GM12878 (cell line): ENCODE measurements around the gene UNCX. TPM values are rescaled to one million over a fixed set of nuclear protein-coding genes. Genes with fewer than 3 reads are reported as not detected.
"Not testable (repeated sequence)": the region's sequence is repeated elsewhere in the genome, so short reads cannot be mapped to it uniquely, and the experiment has no call there.

ENCODE experiments used
- ATAC-seq: fragments of 200-7000 bp; cut with Tn5 transposase; 3 replicates; pipeline ENCODE4 v1.9.1; 2020; ENCODE audit warnings: mild to moderate bottlenecking, moderate library complexity
- BruUV-seq: library from RNA; stranded (reverse); fragments of 400-500 nt; replicated peaks from 2 replicates; lab custom pipeline; 2021; lab: Mats Ljungman, UMichigan
- CTCF ChIA-PET: fragments of 300-600 bp; sonication (Branson Sonifier 250); formaldehyde crosslinking; extraction: SDS; loops from one replicate; lab custom pipeline; 2021; ENCODE audit warnings: inconsistent platforms; lab: Yijun Ruan, JAX
- POLR2A ChIA-PET: fragments of 350-600 bp; formaldehyde crosslinking; extraction: SDS; loops from one replicate; lab custom pipeline; 2021; ENCODE audit warnings: inconsistent platforms; lab: Charles Lee
- RAD21 ChIA-PET: fragments of 300-600 bp; sonication (Branson Sonifier 250); formaldehyde crosslinking; loops from one replicate; lab custom pipeline; 2023; ENCODE audit warnings: antibody characterized with exemption; ENCODE audit not compliant: unreplicated experiment; lab: Charles Lee
- SMC1A ChIA-PET: fragments of 300-600 bp; sonication (Branson Sonifier 250); formaldehyde crosslinking; loops from one replicate; lab custom pipeline; 2023; ENCODE audit not compliant: unreplicated experiment, uncharacterized antibody; lab: Charles Lee
- DNase-seq: peaks from one replicate; pipeline ENCODE4 v3.0.0-alpha.2; 2011; ENCODE audit warnings: low read depth, low spot score
- FAIRE-seq: peaks from 3 replicates; lab custom pipeline; 2011; peaks lifted over from hg19 to GRCh38; lab: Jason Lieb, UNC
- H2AFZ ChIP-seq: 2 replicates; pipeline ENCODE4 v1.6.0; 2011; ENCODE audit warnings: low read depth, low read length, control low read depth; ENCODE audit not compliant: control insufficient read depth
- H3K27ac ChIP-seq: 2 replicates; pipeline ENCODE4 v1.5.1; 2011; ENCODE audit warnings: control low read depth; ENCODE audit not compliant: control insufficient read depth, insufficient read depth
- H3K27me3 ChIP-seq, 2 experiments: replicated peaks in 1 of 2; 2 replicates each; pipeline versions ENCODE4 v1.6.0 to v1.6.1; 2011; ENCODE audit warnings: low read length in 1 of 2; ENCODE audit not compliant: control insufficient read depth in 2 of 2, insufficient read depth in 2 of 2
- H3K36me3 ChIP-seq, 2 experiments: 2 replicates each; pipeline ENCODE4 v1.5.1; 2011; ENCODE audit warnings: low read length in 1 of 2; ENCODE audit not compliant: control insufficient read depth in 2 of 2, insufficient read depth in 2 of 2
- H3K4me1 ChIP-seq: 2 replicates; pipeline ENCODE4 v1.6.1; 2011; ENCODE audit warnings: mild to moderate bottlenecking, low read length, moderate library complexity, mixed read lengths; ENCODE audit not compliant: control insufficient read depth, insufficient read depth
- H3K4me2 ChIP-seq: 2 replicates; pipeline ENCODE4 v1.6.0; 2011; ENCODE audit warnings: control low read depth; ENCODE audit not compliant: control insufficient read depth, insufficient read depth
- H3K4me3 ChIP-seq: fragments of 200-600 bp; sonication (generic); 2 replicates; pipeline ENCODE4 v1.5.1; 2016
- H3K79me2 ChIP-seq: 2 replicates; pipeline ENCODE4 v1.6.0; 2011; ENCODE audit warnings: low read length; ENCODE audit not compliant: control insufficient read depth, insufficient read depth
- H3K9ac ChIP-seq: 2 replicates; pipeline ENCODE4 v1.8.0; 2011; ENCODE audit warnings: low read length, control low read depth, mixed read lengths; ENCODE audit not compliant: control insufficient read depth, insufficient read depth
- H3K9me3 ChIP-seq: replicated peaks from 3 replicates; pipeline ENCODE4 v1.5.1; 2011; ENCODE audit warnings: mild to moderate bottlenecking, low read length; ENCODE audit not compliant: control insufficient read depth, insufficient read depth
- H4K20me1 ChIP-seq: 2 replicates; pipeline ENCODE4 v1.6.0; 2011; ENCODE audit not compliant: control insufficient read depth, insufficient read depth
- BMI1 ChIP-seq: fragments of 450-650 bp; IDR thresholded peaks from 2 replicates; pipeline ENCODE4 v1.6.1; 2016; ENCODE audit warnings: mild to moderate bottlenecking, moderate library complexity, borderline replicate concordance
- WGBS: methylation state at CpG from one replicate; pipeline ENCODE4 v1.1.6; 2016; ENCODE audit warnings: low lambda C conversion rate; ENCODE audit not compliant: insufficient replicate concordance, insufficient coverage; ENCODE audit errors: missing lambda C conversion rate; 5-methylcytosine and 5-hydroxymethylcytosine counted together
- in situ Hi-C: fragments of 300-500 bp; cut with MboI; formaldehyde crosslinking; loops from 9 replicates; pipeline ENCODE4 v1.14.3; 2018; ENCODE audit warnings: mixed read lengths
- intact Hi-C: fragments of 100-400 bp; cut with micrococcal nuclease; formaldehyde crosslinking; loops from one replicate; pipeline ENCODE4 v1.14.2; 2022; ENCODE audit not compliant: unreplicated experiment
- polyA plus RNA-seq, 11 experiments: library from polyadenylated mRNA; depleted of rRNA in 4 of 11; unstranded in 6 of 11; stranded (reverse) in 5 of 11; fragments of >200 nt; fragmentation: Nextera tagmentation in 4 of 11; fragmentation: Illumina TruSeq in 1 of 11; extraction: Ambion mirVana in 4 of 11; extraction: Trizol in 1 of 11; gene quantifications; 1 replicate in 1 of 11; 2 replicates in 10 of 11; pipeline versions ENCODE4 v1.2.1 to v1.2.3, GENCODE V29; 2011 to 2016; ENCODE audit warnings: inconsistent platforms in 2 of 11, missing spikeins in 2 of 11, low read depth in 1 of 11
- total RNA-seq, 4 experiments: library from RNA; depleted of rRNA in 3 of 4; stranded (reverse); fragments of >200 nt in 3 of 4; fragmentation: Illumina TruSeq in 1 of 4; extraction: Trizol in 1 of 4; gene quantifications; 2 replicates each; pipeline versions ENCODE4 v1.2.1 to v1.2.3, GENCODE V29; 2013 to 2021
- TF ChIP-seq, protein P1 (sequence below): IDR thresholded peaks from 2 replicates; pipeline ENCODE4 v1.6.1; 2011; ENCODE audit warnings: borderline replicate concordance, low read depth, mild to moderate bottlenecking, moderate library complexity, low read length; ENCODE audit not compliant: insufficient read depth, poor library complexity, severe bottlenecking

Gene UNCX
- total and polyA plus RNA-seq, 10 of the 15 experiments (the other 5 are each of a cell fraction or from before 2014, with no cell fraction given), result not detected

GRCh38 chr7:1204460-1205140, 28.1 kb upstream of the UNCX start:
- no peaks in the 10 kb centered on the region for H4K20me1 ChIP-seq
- H2AFZ ChIP-seq, result no peak overlapping the region
- BruUV-seq, result no TSS peak
- CTCF ChIA-PET, result interaction anchor here (0.8 to 1.2 kb wide), 2 partner anchors 29 to 228 kb away, joined by 3 read pairs; no protein-coding TSS in a partner anchor
- H3K4me3 ChIP-seq, result no peak overlapping the region
- 50% methylated on average over 19 of the region's 19 CpGs for WGBS
- POLR2A ChIA-PET, result no interaction called here
- TF ChIP-seq, protein P1, sequence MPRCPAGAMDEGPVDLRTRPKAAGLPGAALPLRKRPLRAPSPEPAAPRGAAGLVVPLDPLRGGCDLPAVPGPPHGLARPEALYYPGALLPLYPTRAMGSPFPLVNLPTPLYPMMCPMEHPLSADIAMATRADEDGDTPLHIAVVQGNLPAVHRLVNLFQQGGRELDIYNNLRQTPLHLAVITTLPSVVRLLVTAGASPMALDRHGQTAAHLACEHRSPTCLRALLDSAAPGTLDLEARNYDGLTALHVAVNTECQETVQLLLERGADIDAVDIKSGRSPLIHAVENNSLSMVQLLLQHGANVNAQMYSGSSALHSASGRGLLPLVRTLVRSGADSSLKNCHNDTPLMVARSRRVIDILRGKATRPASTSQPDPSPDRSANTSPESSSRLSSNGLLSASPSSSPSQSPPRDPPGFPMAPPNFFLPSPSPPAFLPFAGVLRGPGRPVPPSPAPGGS, result peak; percentile 86
- TF ChIP-seq BMI1, result no peak
- intact Hi-C loops (no loop called here), in situ Hi-C loops (no loop called here)
- RAD21 ChIA-PET, result no interaction called here
- no peaks in the 10 kb centered on the region for H3K9me3 ChIP-seq
- H3K79me2 ChIP-seq, result no peaks in the 10 kb centered on the region
- SMC1A ChIA-PET, result no interaction called here
- H3K9ac ChIP-seq, result no peak overlapping the region
- no peak overlapping the region for H3K27ac ChIP-seq
- no peak for ATAC-seq
- no peaks in the 10 kb centered on the region for H3K27me3 ChIP-seq
- H3K4me2 ChIP-seq, result no peak overlapping the region
- no peak for FAIRE-seq
- no peaks in the 10 kb centered on the region for H3K4me1 ChIP-seq
- no peaks in the 10 kb centered on the region for H3K36me3 ChIP-seq
- DNase-seq, result no peak

- BruUV-seq, ATAC-seq, in situ Hi-C loops, intact Hi-C loops, H3K9me3 ChIP-seq, H3K4me1 ChIP-seq, H2AFZ ChIP-seq, POLR2A ChIA-PET, H3K4me2 ChIP-seq, DNase-seq, H3K79me2 ChIP-seq, FAIRE-seq, H3K4me3 ChIP-seq, H3K27ac ChIP-seq, H3K9ac ChIP-seq, H3K36me3 ChIP-seq, SMC1A ChIA-PET, H3K27me3 ChIP-seq, RAD21 ChIA-PET, H4K20me1 ChIP-seq: not testable (repeated sequence)
- CTCF ChIA-PET, result interaction anchor here (1.2 kb wide), 1 partner anchor 226 kb away, joined by 3 read pairs; no protein-coding TSS in a partner anchor
- WGBS, result 33% methylated on average over 7 of the region's 7 CpGs
Observed at GRCh38 chr7:1205742-1206141, 26.9 kb upstream of the UNCX start.
